Gastroesophageal sphincter (tissue), 4 donors: ENCODE data around the gene TXNDC11. TPM values are rescaled to one million over a fixed set of nuclear protein-coding genes. Genes with fewer than 3 reads are reported as not detected.

Experiments used
- ATAC-seq: fragments of 150-250 bp; one replicate; pipeline ENCODE4 v1.9.1; 2016; ENCODE audit warnings: mild to moderate bottlenecking, moderate library complexity
- H3K27ac ChIP-seq, 4 donors: fragments of 200-600 bp; sonication (generic) in 3 of 4; 1 replicate in 3 of 4; 2 replicates in 1 of 4; pipeline ENCODE4 v1.5.1; 2016 to 2019
- H3K27me3 ChIP-seq: fragments of 200-600 bp; sonication (generic); one replicate; pipeline ENCODE4 v1.5.1; 2019
- H3K36me3 ChIP-seq, 2 donors: fragments of 200-600 bp; sonication (generic); one replicate each; pipeline ENCODE4 v1.5.1; 2019; ENCODE audit warnings: control low read depth in 1 of 2
- H3K4me1 ChIP-seq, 3 donors: fragments of 200-600 bp; sonication (generic); 1 replicate in 2 of 3; 2 replicates in 1 of 3; pipeline ENCODE4 v1.5.1; 2016 to 2019; ENCODE audit warnings: control low read depth in 2 of 3
- H3K4me3 ChIP-seq, 2 donors: fragments of 200-600 bp; sonication (generic); one replicate each; pipeline ENCODE4 v1.5.1; 2019; ENCODE audit warnings: mild to moderate bottlenecking in 1 of 2, moderate library complexity in 1 of 2
- H3K9me3 ChIP-seq, 3 donors: fragments of 200-600 bp; sonication (generic); one replicate each; pipeline ENCODE4 v1.5.1; 2017 to 2019; ENCODE audit warnings: control low read depth in 2 of 3
- CTCF ChIP-seq, 4 experiments: fragments of 200-600 bp in 2 of 4; fragments of 450-650 bp in 2 of 4; sonication (generic) in 1 of 4; IDR thresholded peaks; one replicate each; pipeline ENCODE4 v1.5.1; 2017 to 2019; ENCODE audit warnings: antibody characterized with exemption in 4 of 4, mild to moderate bottlenecking in 2 of 4, moderate library complexity in 2 of 4
- EP300 ChIP-seq: sonication (generic); formaldehyde crosslinking; IDR thresholded peaks from one replicate; pipeline ENCODE4 v1.6.1; 2017; ENCODE audit warnings: antibody characterized with exemption, mild to moderate bottlenecking
- POLR2A ChIP-seq, 2 donors: fragments of 450-650 bp; IDR thresholded peaks; one replicate each; pipeline ENCODE4 v1.6.1; 2017; ENCODE audit warnings: antibody characterized with exemption in 2 of 2, mild to moderate bottlenecking in 2 of 2, moderate library complexity in 1 of 2
- POLR2AphosphoS5 ChIP-seq: sonication (generic); formaldehyde crosslinking; IDR thresholded peaks from one replicate; pipeline ENCODE4 v1.6.1; 2017; ENCODE audit warnings: antibody characterized with exemption
- WGBS, 2 donors: methylation state at CpG; one replicate each; pipeline ENCODE4 v1.1.5; 2018; ENCODE audit warnings: low coverage in 1 of 2; 5-methylcytosine and 5-hydroxymethylcytosine counted together
- total RNA-seq, 4 donors: library from RNA; depleted of rRNA; stranded (reverse); fragments of >200 nt; gene quantifications; one replicate each; pipeline ENCODE4 v1.1.0, GENCODE V29; 2016

TXNDC11 gene
- total RNA-seq, 4 donors from 2014 or later: 30.2 to 53.5 (median 46.4) TPM

- Histone ChIP-seq H3K4me3 (no peak overlapping the region), H3K27ac (peak overlapping the region in 3 of 4 donors; percentile 11 to 58 (median 21)), H3K36me3 (peaks cover 0 to 59% of the 10 kb centered on the region in 2 donors), H3K9me3 (no peaks in the 10 kb centered on the region), H3K4me1 (peaks cover 0 to 95% (median 15%) of the 10 kb centered on the region in 3 donors), H3K27me3 (no peaks in the 10 kb centered on the region)
- 44 to 69% methylated on average over 4 to 8 of the region's 9 CpGs for WGBS, 2 donors
- TF ChIP-seq EP300 (no peak), POLR2AphosphoS5 (no peak), POLR2A (IDR thresholded peaks at IDR 0.05) (no peak), CTCF (IDR thresholded peaks at IDR 0.05) (no peak)
- no peak for ATAC-seq
Observed at GRCh38 chr16:11677451-11677951, 65.2 kb downstream of the TXNDC11 start.

- TF ChIP-seq POLR2A (IDR thresholded peaks at IDR 0.05) (no peak), CTCF (IDR thresholded peaks at IDR 0.05) (no peak), EP300 (no peak), POLR2AphosphoS5 (no peak)
- H3K36me3 ChIP-seq: peaks cover 0 to 53% of the 10 kb centered on the region in 2 donors
- WGBS, 2 donors: 92% methylated on average over 2 of the region's 14 CpGs; no CpG with 5 or more reads in 1 of the 2 donors
- ATAC-seq: no peak
- no peaks in the 10 kb centered on the region for H3K9me3 ChIP-seq
- peaks cover 0 to 95% (median 18%) of the 10 kb centered on the region in 3 donors for H3K4me1 ChIP-seq
- H3K27me3 ChIP-seq: no peaks in the 10 kb centered on the region
- H3K27ac ChIP-seq: peak overlapping the region in 1 of 4 donors; percentile 58
- H3K4me3 ChIP-seq: no peak overlapping the region
Observed at GRCh38 chr16:11676799-11677198, 65.9 kb downstream of the TXNDC11 start.

GRCh38 chr16:11675561-11676511, 66.8 kb downstream of the TXNDC11 start:
- TF ChIP-seq POLR2AphosphoS5: peak; percentile 56
- TF ChIP-seq CTCF (IDR thresholded peaks at IDR 0.05): no peak
- TF ChIP-seq EP300: no peak
- TF ChIP-seq POLR2A (IDR thresholded peaks at IDR 0.05): no peak
- peaks cover 0 to 53% of the 10 kb centered on the region in 2 donors for H3K36me3 ChIP-seq
- peak overlapping the region in 2 of 4 donors; percentile 7 to 66 for H3K27ac ChIP-seq
- H3K4me1 ChIP-seq: peaks cover 0 to 95% (median 27%) of the 10 kb centered on the region in 3 donors
- no peak overlapping the region for H3K4me3 ChIP-seq
- H3K27me3 ChIP-seq: no peaks in the 10 kb centered on the region
- ATAC-seq: no peak
- no peaks in the 10 kb centered on the region for H3K9me3 ChIP-seq
- 85 to 94% methylated on average over 4 to 9 of the region's 42 CpGs for WGBS, 2 donors

- ATAC-seq: no peak
- Histone ChIP-seq H3K27ac (peak overlapping the region in 3 of 4 donors; percentile 5 to 92 (median 66)), H3K4me3 (no peak overlapping the region), H3K4me1 (peaks cover 0 to 95% (median 34%) of the 10 kb centered on the region in 3 donors), H3K27me3 (no peaks in the 10 kb centered on the region), H3K36me3 (peaks cover 0 to 46% of the 10 kb centered on the region in 2 donors), H3K9me3 (no peaks in the 10 kb centered on the region)
- TF ChIP-seq EP300 (no peak), POLR2AphosphoS5 (no peak), CTCF (IDR thresholded peaks at IDR 0.05) (no peak), POLR2A (IDR thresholded peaks at IDR 0.05) (no peak)
- WGBS, 2 donors: 43 to 61% methylated on average over 4 to 6 of the region's 15 CpGs
Observed at GRCh38 chr16:11674818-11675560, 67.7 kb downstream of the TXNDC11 start.
